ENCODE results near the gene GOLGA7B.

GRCh38 chr10:97913193-97913592, 63.5 kb downstream of the GOLGA7B start:
- no peak for TF ChIP-seq CTCF (IDR thresholded peaks at IDR 0.05)
- no peak for TF ChIP-seq POLR2A (IDR thresholded peaks at IDR 0.05)
